ENCODE results near the gene EPHA3. TPM values are rescaled to one million over a fixed set of nuclear protein-coding genes. Genes with fewer than 3 reads are reported as not detected.

Gene EPHA3
- total and polyA plus RNA-seq, 10 of the 15 experiments (the other 5 are each of a cell fraction or from before 2014, with no cell fraction given) = 0.03 to 39.0 (median 0.07) TPM; not detected in 4

DNA sequence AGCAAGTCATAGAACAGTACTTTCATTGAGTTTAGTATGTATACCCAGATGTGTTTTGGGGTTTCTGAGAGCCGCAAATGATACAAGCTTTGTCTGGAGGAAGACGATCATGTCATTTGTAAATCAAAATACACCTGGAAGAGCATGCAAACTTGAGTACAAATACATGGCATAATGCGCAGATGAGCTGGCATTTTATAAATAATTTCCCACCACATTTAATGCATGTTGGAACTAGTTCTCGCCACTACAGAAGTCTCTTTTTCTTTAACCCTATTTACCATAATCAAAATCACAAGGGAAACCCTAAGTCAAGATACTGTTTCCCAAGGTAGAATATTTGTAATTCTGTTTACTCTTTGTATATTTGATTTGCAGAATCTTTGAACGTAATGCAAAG is 318.6 kb downstream of the EPHA3 start:
- H3K4me3 ChIP-seq = no peak overlapping the region
- no peaks in the 10 kb centered on the region for H3K4me1 ChIP-seq (ENCODE audit: control insufficient read depth, insufficient read depth, low read length)
- no peak overlapping the region for H3K9ac ChIP-seq (ENCODE audit: control insufficient read depth, insufficient read depth, low read length)
- H3K27ac ChIP-seq (ENCODE audit: control insufficient read depth, insufficient read depth) = no peak overlapping the region
- H3K36me3 ChIP-seq (ENCODE audit: control insufficient read depth in 2 of 2, insufficient read depth in 2 of 2, low read length in 1 of 2) = no peaks in the 10 kb centered on the region
- CTCF ChIA-PET = interaction anchor here (0.9 kb wide), 1 partner anchor 15 kb away, joined by 3 read pairs; no protein-coding TSS in a partner anchor
- BruUV-seq (replicated peaks) = no TSS peak
- no peaks in the 10 kb centered on the region for H3K79me2 ChIP-seq (ENCODE audit: control insufficient read depth, insufficient read depth, low read length)
- no peaks in the 10 kb centered on the region for H3K9me3 ChIP-seq (replicated peaks; ENCODE audit: control insufficient read depth, insufficient read depth, low read length)
- no peaks in the 10 kb centered on the region for H4K20me1 ChIP-seq (ENCODE audit: control insufficient read depth, insufficient read depth)
- in situ Hi-C loops (cut with MboI) = no loop called here
- no peak for FAIRE-seq
- RAD21 ChIA-PET (ENCODE audit: unreplicated experiment) = no interaction called here
- no peak overlapping the region for H3K4me2 ChIP-seq (ENCODE audit: control insufficient read depth, insufficient read depth)
- no peaks in the 10 kb centered on the region for H3K27me3 ChIP-seq (replicated peaks in 1 of 2; ENCODE audit: control insufficient read depth in 2 of 2, insufficient read depth in 2 of 2, low read length in 1 of 2)
- ATAC-seq = no peak
- no peak for DNase-seq (ENCODE audit: low read depth, low spot score)
- no peak overlapping the region for H2AFZ ChIP-seq (ENCODE audit: control insufficient read depth, low read depth, low read length)
- 50% methylated on average over 5 of the region's 5 CpGs for WGBS (ENCODE audit: insufficient coverage, insufficient replicate concordance, low lambda C conversion rate, missing lambda C conversion rate)
- POLR2A ChIA-PET = interaction anchor here (0.7 kb wide), 1 partner anchor 246 kb away, joined by 4 read pairs; no protein-coding TSS in a partner anchor
- intact Hi-C loops (cut with micrococcal nuclease; ENCODE audit: unreplicated experiment) = no loop called here
- SMC1A ChIA-PET (ENCODE audit: uncharacterized antibody, unreplicated experiment) = interaction anchor here (1.4 kb wide), 1 partner anchor 15 kb away, joined by 5 read pairs; no protein-coding TSS in a partner anchor
- TF ChIP-seq DPF2 (IDR thresholded peaks at IDR 0.05) (no peak), EED (IDR thresholded peaks at IDR 0.05; ENCODE audit: low read depth) (no peak), ESRRA (IDR thresholded peaks at IDR 0.05; ENCODE audit: low read length) (no peak), JUNB (IDR thresholded peaks at IDR 0.05) (no peak), FOS (IDR thresholded peaks at IDR 0.05; ENCODE audit: borderline replicate concordance, extremely low read depth, insufficient read length) (no peak), RAD51 (IDR thresholded peaks at IDR 0.05) (no peak), PML (IDR thresholded peaks at IDR 0.05; ENCODE audit: low read length) (no peak), GABPA (IDR thresholded peaks at IDR 0.05; ENCODE audit: low read depth) (no peak), ELK1 (IDR thresholded peaks at IDR 0.05; ENCODE audit: low read depth, low read length) (no peak)
- TF ChIP-seq, protein P1, sequence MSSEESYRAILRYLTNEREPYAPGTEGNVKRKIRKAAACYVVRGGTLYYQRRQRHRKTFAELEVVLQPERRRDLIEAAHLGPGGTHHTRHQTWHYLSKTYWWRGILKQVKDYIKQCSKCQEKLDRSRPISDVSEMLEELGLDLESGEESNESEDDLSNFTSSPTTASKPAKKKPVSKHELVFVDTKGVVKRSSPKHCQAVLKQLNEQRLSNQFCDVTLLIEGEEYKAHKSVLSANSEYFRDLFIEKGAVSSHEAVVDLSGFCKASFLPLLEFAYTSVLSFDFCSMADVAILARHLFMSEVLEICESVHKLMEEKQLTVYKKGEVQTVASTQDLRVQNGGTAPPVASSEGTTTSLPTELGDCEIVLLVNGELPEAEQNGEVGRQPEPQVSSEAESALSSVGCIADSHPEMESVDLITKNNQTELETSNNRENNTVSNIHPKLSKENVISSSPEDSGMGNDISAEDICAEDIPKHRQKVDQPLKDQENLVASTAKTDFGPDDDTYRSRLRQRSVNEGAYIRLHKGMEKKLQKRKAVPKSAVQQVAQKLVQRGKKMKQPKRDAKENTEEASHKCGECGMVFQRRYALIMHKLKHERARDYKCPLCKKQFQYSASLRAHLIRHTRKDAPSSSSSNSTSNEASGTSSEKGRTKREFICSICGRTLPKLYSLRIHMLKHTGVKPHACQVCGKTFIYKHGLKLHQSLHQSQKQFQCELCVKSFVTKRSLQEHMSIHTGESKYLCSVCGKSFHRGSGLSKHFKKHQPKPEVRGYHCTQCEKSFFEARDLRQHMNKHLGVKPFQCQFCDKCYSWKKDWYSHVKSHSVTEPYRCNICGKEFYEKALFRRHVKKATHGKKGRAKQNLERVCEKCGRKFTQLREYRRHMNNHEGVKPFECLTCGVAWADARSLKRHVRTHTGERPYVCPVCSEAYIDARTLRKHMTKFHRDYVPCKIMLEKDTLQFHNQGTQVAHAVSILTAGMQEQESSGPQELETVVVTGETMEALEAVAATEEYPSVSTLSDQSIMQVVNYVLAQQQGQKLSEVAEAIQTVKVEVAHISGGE (CRISPR knock-in tag; IDR thresholded peaks at IDR 0.05) = no peak
- TF ChIP-seq, protein P2, sequence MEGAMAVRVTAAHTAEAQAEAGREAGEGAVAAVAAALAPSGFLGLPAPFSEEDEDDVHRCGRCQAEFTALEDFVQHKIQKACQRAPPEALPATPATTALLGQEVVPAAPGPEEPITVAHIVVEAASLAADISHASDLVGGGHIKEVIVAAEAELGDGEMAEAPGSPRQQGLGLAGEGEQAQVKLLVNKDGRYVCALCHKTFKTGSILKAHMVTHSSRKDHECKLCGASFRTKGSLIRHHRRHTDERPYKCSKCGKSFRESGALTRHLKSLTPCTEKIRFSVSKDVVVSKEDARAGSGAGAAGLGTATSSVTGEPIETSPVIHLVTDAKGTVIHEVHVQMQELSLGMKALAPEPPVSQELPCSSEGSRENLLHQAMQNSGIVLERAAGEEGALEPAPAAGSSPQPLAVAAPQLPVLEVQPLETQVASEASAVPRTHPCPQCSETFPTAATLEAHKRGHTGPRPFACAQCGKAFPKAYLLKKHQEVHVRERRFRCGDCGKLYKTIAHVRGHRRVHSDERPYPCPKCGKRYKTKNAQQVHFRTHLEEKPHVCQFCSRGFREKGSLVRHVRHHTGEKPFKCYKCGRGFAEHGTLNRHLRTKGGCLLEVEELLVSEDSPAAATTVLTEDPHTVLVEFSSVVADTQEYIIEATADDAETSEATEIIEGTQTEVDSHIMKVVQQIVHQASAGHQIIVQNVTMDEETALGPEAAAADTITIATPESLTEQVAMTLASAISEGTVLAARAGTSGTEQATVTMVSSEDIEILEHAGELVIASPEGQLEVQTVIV (IDR thresholded peaks at IDR 0.05; ENCODE audit: borderline replicate concordance, partially characterized antibody) = no peak
- TF ChIP-seq, protein P3, sequence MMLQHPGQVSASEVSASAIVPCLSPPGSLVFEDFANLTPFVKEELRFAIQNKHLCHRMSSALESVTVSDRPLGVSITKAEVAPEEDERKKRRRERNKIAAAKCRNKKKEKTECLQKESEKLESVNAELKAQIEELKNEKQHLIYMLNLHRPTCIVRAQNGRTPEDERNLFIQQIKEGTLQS (IDR thresholded peaks at IDR 0.05; ENCODE audit: borderline replicate concordance, extremely low read depth, low read depth, low read length) = no peak

Measured in GM12878 (cell line).